Measurements from ENCODE around the gene MRPL23. TPM values are rescaled to one million over a fixed set of nuclear protein-coding genes. Genes with fewer than 3 reads are reported as not detected.

Gene MRPL23
- total and polyA plus RNA-seq, 2 donors (not counting 3 experiments of a cell fraction or from before 2014, with no cell fraction given), result 72.7 to 222 TPM

- ChIA-PET POLR2A (no interaction called here), CTCF (no interaction called here)
- no peaks in the 10 kb centered on the region for H3K36me3 ChIP-seq (ENCODE audit: control insufficient read depth in 2 of 2, extremely low read depth in 1 of 2, insufficient read depth in 2 of 2, low read length in 2 of 2)
- no peaks in the 10 kb centered on the region for H3K79me2 ChIP-seq (ENCODE audit: control insufficient read depth, insufficient read depth, low read length)
- no peaks in the 10 kb centered on the region for H3K27me3 ChIP-seq (ENCODE audit: control insufficient read depth in 2 of 2, insufficient read depth in 2 of 2, low read length in 2 of 2)
- no peak overlapping the region for H3K4me3 ChIP-seq (replicated peaks in 1 of 3; ENCODE audit: insufficient read depth in 1 of 3, low read depth in 1 of 3, low read length in 3 of 3)
- H3K9me3 ChIP-seq (replicated peaks; ENCODE audit: control insufficient read depth, insufficient read depth, low read length), result no peaks in the 10 kb centered on the region
- no peak for TF ChIP-seq JUN (IDR thresholded peaks at IDR 0.05; ENCODE audit: borderline replicate concordance, insufficient read depth, insufficient read length, low read depth)
- no peak for TF ChIP-seq MAX (IDR thresholded peaks at IDR 0.05; ENCODE audit: insufficient read depth, insufficient read length)
- no peak for TF ChIP-seq MYC (IDR thresholded peaks at IDR 0.05; ENCODE audit: low read depth, low read length)
- H3K9me1 ChIP-seq (replicated peaks; ENCODE audit: control insufficient read depth, extremely low read depth, insufficient read depth, low read length), result no peaks in the 10 kb centered on the region
- no TSS peak for BruUV-seq (replicated peaks)
- no peak overlapping the region for H3K9ac ChIP-seq (replicated peaks; ENCODE audit: extremely low read depth, insufficient read depth, low read length)
- intact Hi-C loops (cut with micrococcal nuclease), result no loop called here
- H2AFZ ChIP-seq (ENCODE audit: low read depth, low read length), result no peak overlapping the region
- H3K27ac ChIP-seq (ENCODE audit: insufficient read depth, low read depth, low read length), result no peak overlapping the region
- no peaks in the 10 kb centered on the region for H4K20me1 ChIP-seq (replicated peaks; ENCODE audit: control insufficient read depth, extremely low read depth, insufficient read depth, low read length)
- FAIRE-seq, result no peak
- H3K4me2 ChIP-seq (ENCODE audit: insufficient read depth, low read length), result no peak overlapping the region
- no peak for DNase-seq (ENCODE audit: low read depth, low spot score)
- dilution Hi-C loops (cut with MboI; ENCODE audit: extremely low pct_ligation_motif_present, low sequenced_read_pairs), result no loop called here
- H3K4me1 ChIP-seq (ENCODE audit: control insufficient read depth, extremely low read depth, insufficient read depth, low read length), result no peaks in the 10 kb centered on the region
These were observed 19.9 kb upstream of the MRPL23 start for GRCh38 chr11:1927026-1927847.

- Histone ChIP-seq H3K27me3 (ENCODE audit: control insufficient read depth in 2 of 2, insufficient read depth in 2 of 2, low read length in 2 of 2) (no peaks in the 10 kb centered on the region), H2AFZ (ENCODE audit: low read depth, low read length) (no peak overlapping the region), H3K4me1 (ENCODE audit: control insufficient read depth, extremely low read depth, insufficient read depth, low read length) (no peaks in the 10 kb centered on the region), H4K20me1 (replicated peaks; ENCODE audit: control insufficient read depth, extremely low read depth, insufficient read depth, low read length) (no peaks in the 10 kb centered on the region), H3K9me1 (replicated peaks; ENCODE audit: control insufficient read depth, extremely low read depth, insufficient read depth, low read length) (no peaks in the 10 kb centered on the region), H3K4me3 (replicated peaks in 1 of 3; ENCODE audit: insufficient read depth in 1 of 3, low read depth in 1 of 3, low read length in 3 of 3) (no peak overlapping the region), H3K9me3 (replicated peaks; ENCODE audit: control insufficient read depth, insufficient read depth, low read length) (no peaks in the 10 kb centered on the region), H3K27ac (ENCODE audit: insufficient read depth, low read depth, low read length) (no peak overlapping the region), H3K9ac (replicated peaks; ENCODE audit: extremely low read depth, insufficient read depth, low read length) (no peak overlapping the region), H3K36me3 (ENCODE audit: control insufficient read depth in 2 of 2, extremely low read depth in 1 of 2, insufficient read depth in 2 of 2, low read length in 2 of 2) (no peaks in the 10 kb centered on the region), H3K79me2 (ENCODE audit: control insufficient read depth, insufficient read depth, low read length) (no peaks in the 10 kb centered on the region), H3K4me2 (ENCODE audit: insufficient read depth, low read length) (no peak overlapping the region)
- TF ChIP-seq MYC (IDR thresholded peaks at IDR 0.05; ENCODE audit: low read depth, low read length), result no peak
- no peak for TF ChIP-seq GATA2 (IDR thresholded peaks at IDR 0.05; ENCODE audit: insufficient read depth, insufficient read length, low read depth, low read length)
- TF ChIP-seq, protein P1, sequence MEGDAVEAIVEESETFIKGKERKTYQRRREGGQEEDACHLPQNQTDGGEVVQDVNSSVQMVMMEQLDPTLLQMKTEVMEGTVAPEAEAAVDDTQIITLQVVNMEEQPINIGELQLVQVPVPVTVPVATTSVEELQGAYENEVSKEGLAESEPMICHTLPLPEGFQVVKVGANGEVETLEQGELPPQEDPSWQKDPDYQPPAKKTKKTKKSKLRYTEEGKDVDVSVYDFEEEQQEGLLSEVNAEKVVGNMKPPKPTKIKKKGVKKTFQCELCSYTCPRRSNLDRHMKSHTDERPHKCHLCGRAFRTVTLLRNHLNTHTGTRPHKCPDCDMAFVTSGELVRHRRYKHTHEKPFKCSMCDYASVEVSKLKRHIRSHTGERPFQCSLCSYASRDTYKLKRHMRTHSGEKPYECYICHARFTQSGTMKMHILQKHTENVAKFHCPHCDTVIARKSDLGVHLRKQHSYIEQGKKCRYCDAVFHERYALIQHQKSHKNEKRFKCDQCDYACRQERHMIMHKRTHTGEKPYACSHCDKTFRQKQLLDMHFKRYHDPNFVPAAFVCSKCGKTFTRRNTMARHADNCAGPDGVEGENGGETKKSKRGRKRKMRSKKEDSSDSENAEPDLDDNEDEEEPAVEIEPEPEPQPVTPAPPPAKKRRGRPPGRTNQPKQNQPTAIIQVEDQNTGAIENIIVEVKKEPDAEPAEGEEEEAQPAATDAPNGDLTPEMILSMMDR (IDR thresholded peaks at IDR 0.05; ENCODE audit: extremely low read depth in 1 of 2, insufficient read depth in 1 of 2, low read depth in 1 of 2, low read length in 2 of 2), result no peak
- no peak for TF ChIP-seq POLR2A (IDR thresholded peaks at IDR 0.05; ENCODE audit: low read depth, low read length)
- TF ChIP-seq FOS (IDR thresholded peaks at IDR 0.05; ENCODE audit: borderline replicate concordance, insufficient read depth, low read length), result no peak
- TF ChIP-seq EZH2 (IDR thresholded peaks at IDR 0.05; ENCODE audit: borderline replicate concordance, low read depth, low read length, severe bottlenecking), result no peak
- no peak for TF ChIP-seq MAX (IDR thresholded peaks at IDR 0.05; ENCODE audit: insufficient read depth, insufficient read length)
- TF ChIP-seq POLR2AphosphoS5 (IDR thresholded peaks at IDR 0.05; ENCODE audit: insufficient read depth, low read depth, low read length), result no peak
- TF ChIP-seq JUN (IDR thresholded peaks at IDR 0.05; ENCODE audit: borderline replicate concordance, insufficient read depth, insufficient read length, low read depth), result no peak
- FAIRE-seq, result no peak
- dilution Hi-C loops (cut with MboI; ENCODE audit: extremely low pct_ligation_motif_present, low sequenced_read_pairs) (no loop called here), intact Hi-C loops (cut with micrococcal nuclease) (no loop called here)
- ChIA-PET CTCF (no interaction called here), POLR2A (no interaction called here)
- DNase-seq (ENCODE audit: low read depth, low spot score), result no peak
- no TSS peak for BruUV-seq (replicated peaks)
These were observed 19.2 kb upstream of the MRPL23 start for GRCh38 chr11:1927848-1928469.
